ENCODE results near the gene H2BW2. TPM values are rescaled to one million over a fixed set of nuclear protein-coding genes. Genes with fewer than 3 reads are reported as not detected.
"Not testable (repeated sequence)": the region's sequence is repeated elsewhere in the genome, so short reads cannot be mapped to it uniquely, and the experiment has no call there.

Gene H2BW2
- total RNA-seq, 3 donors from 2014 or later: not detected

GRCh38 chrX:104018126-104018525 is 21.6 kb upstream of the H2BW2 start:
- no peak overlapping the region for H3K27ac ChIP-seq
- no peak for TF ChIP-seq POLR2A (IDR thresholded peaks at IDR 0.05)
- TF ChIP-seq POLR2AphosphoS5 (IDR thresholded peaks at IDR 0.05): no peak
- no peak for TF ChIP-seq CTCF (IDR thresholded peaks at IDR 0.05)
- peaks cover 0 to 31% of the 10 kb centered on the region in 2 donors for H3K27me3 ChIP-seq
- H3K4me3 ChIP-seq: no peak overlapping the region
- H3K9me3 ChIP-seq: no peaks in the 10 kb centered on the region
- intact Hi-C loops (cut with DNase I; ENCODE audit: low total_unique reads): no loop called here
- no peaks in the 10 kb centered on the region for H3K36me3 ChIP-seq
- H3K4me1 ChIP-seq: no peaks in the 10 kb centered on the region
- no peak for DNase-seq (ENCODE audit: low spot score in 2 of 2)

- intact Hi-C loops (cut with DNase I; ENCODE audit: low total_unique reads): no loop called here
- no peak for TF ChIP-seq POLR2AphosphoS5 (IDR thresholded peaks at IDR 0.05)
- no peak for TF ChIP-seq POLR2A (IDR thresholded peaks at IDR 0.05)
- TF ChIP-seq CTCF (IDR thresholded peaks at IDR 0.05): no peak
- Histone ChIP-seq H3K4me3 (no peak overlapping the region), H3K36me3 (no peaks in the 10 kb centered on the region), H3K9me3 (no peaks in the 10 kb centered on the region), H3K4me1 (no peaks in the 10 kb centered on the region), H3K27me3 (peaks cover 0 to 44% of the 10 kb centered on the region in 2 donors), H3K27ac (no peak overlapping the region)
- no peak for DNase-seq (ENCODE audit: low spot score in 2 of 2)
These were observed 1.2 kb downstream of the H2BW2 start for GRCh38 chrX:104041003-104041402.

- H3K9me3 ChIP-seq: no peaks in the 10 kb centered on the region
- no peaks in the 10 kb centered on the region for H3K36me3 ChIP-seq
- TF ChIP-seq POLR2A (IDR thresholded peaks at IDR 0.05) (no peak), CTCF (IDR thresholded peaks at IDR 0.05) (no peak), POLR2AphosphoS5 (IDR thresholded peaks at IDR 0.05) (no peak)
- intact Hi-C loops (cut with DNase I; ENCODE audit: low total_unique reads): no loop called here
- no peaks in the 10 kb centered on the region for H3K4me1 ChIP-seq
- peaks cover 0 to 41% of the 10 kb centered on the region in 2 donors for H3K27me3 ChIP-seq
- H3K4me3 ChIP-seq: no peak overlapping the region
- H3K27ac ChIP-seq: no peak overlapping the region
- no peak for DNase-seq (ENCODE audit: low spot score in 2 of 2)
These were observed 5.9 kb downstream of the H2BW2 start for GRCh38 chrX:104045642-104046041.

GRCh38 chrX:104047171-104047570 is 7.4 kb downstream of the H2BW2 start:
- Histone ChIP-seq H3K27ac (no peak overlapping the region), H3K4me1 (no peaks in the 10 kb centered on the region), H3K36me3 (no peaks in the 10 kb centered on the region), H3K4me3 (no peak overlapping the region), H3K27me3 (peaks cover 0 to 37% of the 10 kb centered on the region in 2 donors), H3K9me3 (no peaks in the 10 kb centered on the region)
- no peak for DNase-seq (ENCODE audit: low spot score in 2 of 2)
- intact Hi-C loops (cut with DNase I; ENCODE audit: low total_unique reads): no loop called here
- TF ChIP-seq POLR2AphosphoS5 (IDR thresholded peaks at IDR 0.05): no peak

- not testable (repeated sequence) for DNase-seq (ENCODE audit: low spot score in 2 of 2); H3K4me1 ChIP-seq; H3K27me3 ChIP-seq
These were observed 15.2 kb downstream of the H2BW2 start for GRCh38 chrX:104054956-104055355.

GRCh38 chrX:104062636-104063035 is 22.9 kb downstream of the H2BW2 start:
- intact Hi-C loops (cut with DNase I; ENCODE audit: low total_unique reads); H3K4me1 ChIP-seq; DNase-seq (ENCODE audit: low spot score in 2 of 2): not testable (repeated sequence)

More at GRCh38 chrX:104054956-104055355, 15.2 kb downstream of the H2BW2 start:
- H3K27ac ChIP-seq; H3K9me3 ChIP-seq; H3K4me3 ChIP-seq; H3K36me3 ChIP-seq; intact Hi-C loops (cut with DNase I; ENCODE audit: low total_unique reads): not testable (repeated sequence)

GRCh38 chrX:104075778-104076445 is 36.2 kb downstream of the H2BW2 start, which contains the start of gene TMSB15C:
TSS of gene TMSB15C (minus strand) at chrX:104076236.
- H3K4me1 ChIP-seq; H3K27me3 ChIP-seq; H3K9me3 ChIP-seq; H3K36me3 ChIP-seq; DNase-seq (ENCODE audit: low spot score in 2 of 2); H3K27ac ChIP-seq; H3K4me3 ChIP-seq; intact Hi-C loops (cut with DNase I; ENCODE audit: low total_unique reads): not testable (repeated sequence)

More at GRCh38 chrX:104062636-104063035, 22.9 kb downstream of the H2BW2 start:
- H3K27me3 ChIP-seq, H3K27ac ChIP-seq, H3K4me3 ChIP-seq, H3K9me3 ChIP-seq, H3K36me3 ChIP-seq: not testable (repeated sequence)

GRCh38 chrX:104077854-104078253 is 38.1 kb downstream of the H2BW2 start:
- intact Hi-C loops (cut with DNase I; ENCODE audit: low total_unique reads); H3K27me3 ChIP-seq: not testable (repeated sequence)

More at GRCh38 chrX:104077854-104078253, 38.1 kb downstream of the H2BW2 start:
- H3K4me3 ChIP-seq; H3K9me3 ChIP-seq; H3K36me3 ChIP-seq; DNase-seq (ENCODE audit: low spot score in 2 of 2); H3K4me1 ChIP-seq; H3K27ac ChIP-seq: not testable (repeated sequence)
